Upper lobe of right lung (tissue), 1 donor: Measurements from ENCODE around the gene TRPC6. TPM values are rescaled to one million over a fixed set of nuclear protein-coding genes. Genes with fewer than 3 reads are reported as not detected.

Source experiments
- ATAC-seq: fragments of 200-7000 bp; cut with Tn5 transposase; one replicate; pipeline ENCODE4 v1.9.1; 2020; ENCODE audit warnings: mild to moderate bottlenecking, moderate library complexity
- DNase-seq: peaks from one replicate; pipeline ENCODE4 v3.0.0-alpha.2; 2020
- H3K27ac ChIP-seq: fragments of 200-600 bp; one replicate; pipeline ENCODE4 v1.8.0; 2022
- H3K27me3 ChIP-seq: fragments of 200-600 bp; one replicate; pipeline ENCODE4 v1.8.0; 2022; ENCODE audit warnings: mild to moderate bottlenecking
- H3K36me3 ChIP-seq: fragments of 200-600 bp; one replicate; pipeline ENCODE4 v1.8.0; 2022
- H3K4me1 ChIP-seq: fragments of 200-600 bp; one replicate; pipeline ENCODE4 v1.8.0; 2022
- H3K4me3 ChIP-seq: fragments of 200-600 bp; one replicate; pipeline ENCODE4 v1.8.0; 2022; ENCODE audit warnings: mild to moderate bottlenecking
- H3K9me3 ChIP-seq: fragments of 200-600 bp; one replicate; pipeline ENCODE4 v1.8.0; 2022
- CTCF ChIP-seq: fragments of 200-600 bp; IDR thresholded peaks from one replicate; pipeline ENCODE4 v1.8.0; 2022; ENCODE audit warnings: antibody characterized with exemption
- intact Hi-C: fragments of 100-400 bp; cut with DNase I; formaldehyde crosslinking; loops from one replicate; pipeline ENCODE4 v1.11.0; 2022
- long read RNA-seq: library from polyadenylated mRNA; unstranded; transcript quantifications from one replicate; pipeline ENCODE4 v2.0.0, GENCODE V29; 2021
- total RNA-seq: library from RNA; stranded (reverse); fragmentation: NEBNext Ultra II Directional; extraction: Animal tissue kit (Norgen Biotek cat#: 25700); gene quantifications from one replicate; pipeline ENCODE4 v1.2.1, GENCODE V29; 2021
- donor health status: DM: no; HTN: yes; CAD: no; lungs with severe emphysema.

Gene TRPC6
- total RNA-seq, result 17.3 TPM
- long read RNA-seq, full-length matches to known transcripts, result 34 of 55 reads
- long read RNA-seq, partial matches to known transcripts, result 2 of 55 reads
- long read RNA-seq, other reads (novel, unspliced or antisense), result 19 of 55 reads

GRCh38 chr11:101583251-101584128 is at the start of gene TRPC6:
Gene TRPC6 (minus strand): TSS chr11:101584007. CDS start chr11:101583503, 504 bp downstream.
- peaks cover 15% of the 10 kb centered on the region for H3K27me3 ChIP-seq
- DNase-seq (peak; percentile 65), ATAC-seq (peak; percentile 77)
- H3K9me3 ChIP-seq, result no peaks in the 10 kb centered on the region
- intact Hi-C loops, result no loop called here
- H3K4me3 ChIP-seq, result peak within 1 kb of the TSS; percentile 51
- TF ChIP-seq CTCF, result no peak
- H3K4me1 ChIP-seq, result no peaks in the 10 kb centered on the region
- no peaks in the 10 kb centered on the region for H3K36me3 ChIP-seq
- H3K27ac ChIP-seq, result peak within 1 kb of the TSS; percentile 69

GRCh38 chr11:101620026-101620425 is 36.2 kb upstream of the TRPC6 start:
- intact Hi-C loops, result no loop called here
- Histone ChIP-seq H3K27me3 (no peaks in the 10 kb centered on the region), H3K4me1 (no peaks in the 10 kb centered on the region), H3K4me3 (no peak overlapping the region), H3K36me3 (no peaks in the 10 kb centered on the region), H3K9me3 (no peaks in the 10 kb centered on the region), H3K27ac (no peak overlapping the region)
- no peak for DNase-seq
- TF ChIP-seq CTCF, result no peak
- ATAC-seq, result no peak

- no peak overlapping the region for H3K4me3 ChIP-seq
- H3K9me3 ChIP-seq, result no peaks in the 10 kb centered on the region
- no peaks in the 10 kb centered on the region for H3K4me1 ChIP-seq
- no peaks in the 10 kb centered on the region for H3K27me3 ChIP-seq
- intact Hi-C loops, result no loop called here
- no peak for TF ChIP-seq CTCF
- no peaks in the 10 kb centered on the region for H3K36me3 ChIP-seq
- DNase-seq, result no peak
- no peak overlapping the region for H3K27ac ChIP-seq
- ATAC-seq, result no peak
These were observed 34.9 kb upstream of the TRPC6 start for GRCh38 chr11:101618709-101619108.

- Histone ChIP-seq H3K4me1 (no peaks in the 10 kb centered on the region), H3K27me3 (no peaks in the 10 kb centered on the region), H3K36me3 (no peaks in the 10 kb centered on the region), H3K27ac (no peak overlapping the region), H3K9me3 (no peaks in the 10 kb centered on the region), H3K4me3 (no peak overlapping the region)
- no peak for ATAC-seq
- no peak for DNase-seq
- TF ChIP-seq CTCF, result no peak
- intact Hi-C loops, result no loop called here
These were observed 34.0 kb upstream of the TRPC6 start for GRCh38 chr11:101617735-101618332.

GRCh38 chr11:101612481-101612880 is 28.7 kb upstream of the TRPC6 start:
- ATAC-seq, result no peak
- Histone ChIP-seq H3K9me3 (no peaks in the 10 kb centered on the region), H3K27ac (no peak overlapping the region), H3K27me3 (no peaks in the 10 kb centered on the region), H3K4me1 (no peaks in the 10 kb centered on the region), H3K4me3 (no peak overlapping the region), H3K36me3 (no peaks in the 10 kb centered on the region)
- no peak for TF ChIP-seq CTCF
- DNase-seq, result no peak
- intact Hi-C loops, result no loop called here
